Omental fat pad (tissue), 4 donors: Measurements from ENCODE around the gene SUPT5H. TPM values are rescaled to one million over a fixed set of nuclear protein-coding genes. Genes with fewer than 3 reads are reported as not detected.

Experiments used
- ATAC-seq: fragments of 150-250 bp; one replicate; pipeline ENCODE4 v1.9.1; 2016; ENCODE audit warnings: mild to moderate bottlenecking, moderate library complexity; ENCODE audit not compliant: low FRiP score
- DNase-seq: peaks from one replicate; pipeline ENCODE4 v3.0.0-alpha.2; 2019; ENCODE audit warnings: low spot score
- total RNA-seq, 4 donors: library from RNA; depleted of rRNA; stranded (reverse); fragments of >200 nt; gene quantifications; one replicate each; pipeline ENCODE4 v1.1.0, GENCODE V29; 2016
- TF ChIP-seq, protein P1 (sequence below), 3 donors: fragments of 450-650 bp; IDR thresholded peaks; one replicate each; pipeline ENCODE4 v1.5.1; 2016 to 2017; ENCODE audit warnings: antibody characterized with exemption in 3 of 3, mild to moderate bottlenecking in 3 of 3, moderate library complexity in 2 of 3

SUPT5H gene
- total RNA-seq, 4 donors from 2014 or later: 62.2 to 102 (median 73.3) TPM

DNA sequence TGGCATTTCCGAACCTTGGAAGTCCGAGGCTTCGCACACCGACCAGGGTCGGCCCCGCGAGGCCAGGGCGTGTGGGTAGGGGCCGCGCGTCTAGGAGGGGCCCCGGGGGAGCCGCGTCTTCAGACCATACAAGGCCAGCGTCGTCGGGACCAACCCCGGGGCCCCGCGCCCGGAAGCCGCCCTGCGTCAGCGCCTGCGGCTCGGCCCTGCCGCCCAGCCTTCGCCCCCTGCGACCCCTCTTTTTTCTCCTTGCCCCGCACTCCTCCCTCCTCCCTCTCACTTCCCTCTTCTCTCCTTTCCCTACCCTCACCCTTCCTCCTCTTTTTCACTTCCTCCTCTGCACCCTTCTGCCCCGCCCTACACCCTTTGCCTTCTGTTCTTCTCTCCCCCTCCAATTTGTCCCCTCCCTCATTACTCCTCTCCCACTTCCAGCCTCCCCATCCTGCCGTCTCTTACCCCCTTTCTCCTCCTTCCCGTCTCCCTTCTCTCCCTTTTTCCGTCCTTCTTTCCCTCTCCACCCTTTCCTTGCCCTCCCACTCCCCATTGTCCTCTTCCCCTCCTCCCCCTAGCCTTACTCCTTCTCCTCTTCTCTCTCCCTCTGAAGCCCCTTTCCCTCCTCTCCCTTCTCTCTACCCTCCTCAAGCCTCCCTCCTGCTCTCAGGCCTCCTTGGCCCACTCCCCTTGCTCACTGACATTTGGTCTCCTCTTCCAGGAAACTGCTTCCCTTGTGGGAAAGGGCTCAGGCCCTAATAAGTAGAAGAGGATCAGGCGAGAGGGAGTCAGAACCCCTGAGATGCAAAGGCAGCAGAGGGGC, 35.2 kb upstream of the SUPT5H start:
- TF ChIP-seq, protein P1, sequence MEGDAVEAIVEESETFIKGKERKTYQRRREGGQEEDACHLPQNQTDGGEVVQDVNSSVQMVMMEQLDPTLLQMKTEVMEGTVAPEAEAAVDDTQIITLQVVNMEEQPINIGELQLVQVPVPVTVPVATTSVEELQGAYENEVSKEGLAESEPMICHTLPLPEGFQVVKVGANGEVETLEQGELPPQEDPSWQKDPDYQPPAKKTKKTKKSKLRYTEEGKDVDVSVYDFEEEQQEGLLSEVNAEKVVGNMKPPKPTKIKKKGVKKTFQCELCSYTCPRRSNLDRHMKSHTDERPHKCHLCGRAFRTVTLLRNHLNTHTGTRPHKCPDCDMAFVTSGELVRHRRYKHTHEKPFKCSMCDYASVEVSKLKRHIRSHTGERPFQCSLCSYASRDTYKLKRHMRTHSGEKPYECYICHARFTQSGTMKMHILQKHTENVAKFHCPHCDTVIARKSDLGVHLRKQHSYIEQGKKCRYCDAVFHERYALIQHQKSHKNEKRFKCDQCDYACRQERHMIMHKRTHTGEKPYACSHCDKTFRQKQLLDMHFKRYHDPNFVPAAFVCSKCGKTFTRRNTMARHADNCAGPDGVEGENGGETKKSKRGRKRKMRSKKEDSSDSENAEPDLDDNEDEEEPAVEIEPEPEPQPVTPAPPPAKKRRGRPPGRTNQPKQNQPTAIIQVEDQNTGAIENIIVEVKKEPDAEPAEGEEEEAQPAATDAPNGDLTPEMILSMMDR (IDR thresholded peaks at IDR 0.05): no peak
- peak; percentile 5 for ATAC-seq

DNA sequence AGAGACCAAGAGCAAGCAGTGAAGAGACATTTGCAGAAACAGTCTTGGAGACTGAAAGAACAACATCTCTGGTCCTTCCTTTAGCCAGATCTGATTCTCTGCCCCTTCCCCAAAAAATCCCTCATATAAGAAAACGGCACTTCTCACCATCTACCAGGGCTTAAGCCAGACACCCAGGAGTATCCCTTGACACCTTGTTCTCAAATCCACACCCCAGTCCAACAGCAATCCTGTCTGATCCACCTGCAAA, 34.6 kb upstream of the SUPT5H start:
- TF ChIP-seq, protein P1 (IDR thresholded peaks at IDR 0.05): no peak
- no peak for ATAC-seq

More for the DNA sequence above, 35.2 kb upstream of the SUPT5H start:
- DNase-seq: no peak

DNA sequence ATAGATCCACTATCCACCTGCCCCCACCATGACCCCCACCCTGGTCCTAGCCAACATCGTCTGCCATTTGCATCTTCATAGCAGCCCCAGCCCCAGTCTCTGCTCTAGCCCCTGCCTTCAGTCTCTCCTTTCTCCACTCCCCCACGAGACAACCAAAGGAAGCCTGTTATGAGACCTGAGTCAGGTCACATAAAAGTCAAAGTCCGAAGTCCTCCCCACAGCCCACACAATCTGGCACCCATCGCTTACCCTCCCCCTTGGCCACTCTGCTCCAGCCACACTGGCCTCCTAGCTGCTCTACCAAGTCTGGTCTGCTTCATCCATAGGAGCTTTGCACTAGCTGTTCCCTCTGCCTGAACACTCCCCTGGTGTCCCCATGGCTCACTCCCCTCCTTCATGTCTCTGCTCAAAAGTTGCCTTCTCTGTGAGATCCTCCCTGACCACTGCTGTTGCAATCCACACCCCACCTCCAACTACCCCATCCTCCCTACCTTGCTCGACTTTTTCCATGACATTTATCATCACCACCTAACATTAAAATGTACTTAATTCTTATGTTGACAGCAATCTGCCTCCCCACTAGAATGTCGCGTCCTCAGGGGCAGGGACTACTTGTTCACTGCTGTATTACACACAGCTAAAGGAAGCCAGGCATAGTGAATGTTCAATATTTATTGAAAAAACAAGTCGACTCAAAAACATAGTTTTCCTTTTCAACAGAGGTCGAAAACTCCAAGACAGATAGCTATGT, 34.1 kb upstream of the SUPT5H start:
- TF ChIP-seq, protein P1 (IDR thresholded peaks at IDR 0.05): no peak
- DNase-seq (no peak), ATAC-seq (peak; percentile 7)

More for the DNA sequence above, 34.6 kb upstream of the SUPT5H start:
- DNase-seq: no peak

DNA sequence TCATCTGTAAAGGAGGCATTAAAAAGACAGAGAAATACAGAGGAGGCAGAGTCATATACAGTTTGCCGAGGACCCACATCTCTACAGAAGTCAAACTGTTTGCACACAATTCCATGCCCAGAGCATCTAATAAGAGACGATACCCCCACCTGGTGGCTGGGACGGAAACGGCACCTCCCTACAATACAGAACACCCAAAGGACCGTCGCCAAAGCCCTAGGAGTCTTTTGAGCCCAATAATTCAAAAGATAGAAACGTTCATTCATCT, 33.6 kb upstream of the SUPT5H start:
- peak; percentile 6 for ATAC-seq
- DNase-seq: peak; percentile 88
- TF ChIP-seq, protein P1 (IDR thresholded peaks at IDR 0.05): peak in 2 of 3 donors; percentile 39 to 92

DNA sequence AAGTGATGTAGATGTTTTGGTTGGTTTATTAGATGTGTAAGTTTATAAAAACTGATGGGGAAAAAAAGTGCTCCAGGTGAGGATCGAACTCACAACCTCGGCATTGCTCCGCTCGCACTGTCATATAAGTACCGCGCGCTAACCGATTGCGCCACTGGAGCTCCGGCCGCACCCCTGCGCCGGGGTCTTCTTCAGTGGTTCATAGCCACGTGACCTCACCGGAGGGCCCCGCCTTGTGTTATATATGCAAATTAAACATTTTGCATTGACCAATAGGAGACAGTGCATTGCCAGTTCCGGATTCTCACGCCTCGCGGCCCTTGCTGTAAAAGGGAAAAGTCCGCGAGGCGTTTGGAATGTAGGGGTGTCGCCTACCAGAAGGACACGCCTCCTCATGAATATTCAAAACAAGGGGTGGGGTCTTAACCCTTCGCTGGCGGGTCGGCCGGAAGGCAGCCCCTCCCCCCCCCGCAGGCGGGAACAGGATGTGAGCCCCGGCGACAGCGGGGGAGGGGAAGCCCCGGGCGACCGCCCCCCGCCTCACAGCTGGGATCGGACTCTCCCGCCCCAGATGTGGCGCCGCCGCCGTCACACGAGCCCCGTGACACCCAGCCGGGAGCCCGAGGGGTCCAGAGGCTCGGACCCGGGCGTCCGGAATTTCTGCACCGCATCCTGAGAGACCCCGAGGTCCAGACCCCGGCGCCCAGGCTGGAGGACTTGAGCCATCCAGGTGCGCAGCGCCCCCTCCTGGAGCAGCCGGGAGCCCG, 33.1 kb upstream of the SUPT5H start, which contains the start of gene PLEKHG2:
Gene PLEKHG2 (plus strand): TSS at position 570 of the 767 bp plus-strand sequence. CDS start 1,418 bp downstream, outside the sequence.
- TF ChIP-seq, protein P1 (IDR thresholded peaks at IDR 0.05): peak in 1 of 3 donors; percentile 81
- ATAC-seq (peak; percentile 39), DNase-seq (peak; percentile 96)

DNA sequence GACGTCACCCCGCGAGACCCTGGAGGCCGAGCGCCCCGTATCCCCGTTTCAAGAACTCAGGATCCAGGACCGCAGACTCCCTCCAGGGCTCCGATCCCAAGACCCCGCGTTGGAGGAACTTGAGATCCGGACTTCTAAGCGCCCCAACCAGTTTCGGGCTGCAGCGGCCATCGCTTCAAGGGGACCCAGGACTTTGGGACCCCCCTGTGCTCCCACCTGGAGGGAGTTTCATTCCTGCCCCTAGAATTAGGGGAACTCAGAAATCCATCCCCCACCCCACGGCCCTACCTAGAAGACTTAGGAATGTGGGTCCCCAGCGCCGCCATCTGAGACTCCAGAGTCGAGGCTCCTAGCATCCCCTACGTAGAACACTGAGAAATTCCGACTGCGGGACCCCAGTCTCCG, 32.5 kb upstream of the SUPT5H start:
- ATAC-seq (peak; percentile 1), DNase-seq (no peak)
- TF ChIP-seq, protein P1 (IDR thresholded peaks at IDR 0.05): no peak
